HEK293 (cell line): ENCODE data around the gene GBA2.

ENCODE experiments used
- KLF9 ChIP-seq: fragments of 450-650 bp; formaldehyde crosslinking; IDR thresholded peaks from 2 replicates; pipeline ENCODE4 v1.5.1; 2016; ENCODE audit warnings: missing biosample characterization, missing genetic modification characterization, low read depth
- TRIM28 ChIP-seq: IDR thresholded peaks from 2 replicates; pipeline ENCODE4 v1.6.1; 2011; ENCODE audit warnings: low read length, control low read depth, borderline replicate concordance
- ZNF274 ChIP-seq, 2 experiments: fragments of 200-500 bp in 1 of 2; fragments of 450-650 bp in 1 of 2; sonication (Bioruptor generic) in 1 of 2; formaldehyde crosslinking in 1 of 2; IDR thresholded peaks; 2 replicates each; pipeline versions ENCODE4 v1.5.1 to v1.6.1; 2014 to 2016; ENCODE audit warnings: borderline replicate concordance in 1 of 2, inconsistent platforms in 1 of 2, low read length in 1 of 2, missing biosample characterization in 1 of 2, missing genetic modification characterization in 1 of 2
- ZNF341 ChIP-seq: fragments of 450-650 bp; formaldehyde crosslinking; IDR thresholded peaks from 2 replicates; pipeline ENCODE4; 2016; ENCODE audit warnings: low read depth, missing biosample characterization, missing genetic modification characterization
- ZNF350 ChIP-seq: fragments of 450-650 bp; formaldehyde crosslinking; IDR thresholded peaks from 2 replicates; pipeline ENCODE4 v1.5.0; 2017; ENCODE audit warnings: missing biosample characterization, mild to moderate bottlenecking, missing genetic modification characterization
- ZNF549 ChIP-seq: fragments of 450-650 bp; IDR thresholded peaks from 2 replicates; pipeline ENCODE4 v1.5.1; 2018; ENCODE audit warnings: missing biosample characterization, missing genetic modification characterization, mild to moderate bottlenecking, inconsistent platforms, moderate library complexity
- ZSCAN16 ChIP-seq: fragments of 450-650 bp; formaldehyde crosslinking; IDR thresholded peaks from 2 replicates; pipeline ENCODE4 v1.5.1; 2016; ENCODE audit warnings: missing biosample characterization, missing genetic modification characterization
- TF ChIP-seq, protein P1 (sequence below): fragments of 450-650 bp; formaldehyde crosslinking; IDR thresholded peaks from 2 replicates; pipeline ENCODE4 v1.5.1; 2016; ENCODE audit warnings: missing biosample characterization, missing genetic modification characterization
- TF ChIP-seq, protein P2 (sequence below): fragments of 450-650 bp; IDR thresholded peaks from 2 replicates; pipeline ENCODE4 v1.5.1; 2018; ENCODE audit warnings: missing biosample characterization, mild to moderate bottlenecking, missing genetic modification characterization

GRCh38 chr9:35710818-35711500, 38.1 kb downstream of the GBA2 start:
- TF ChIP-seq, protein P1, sequence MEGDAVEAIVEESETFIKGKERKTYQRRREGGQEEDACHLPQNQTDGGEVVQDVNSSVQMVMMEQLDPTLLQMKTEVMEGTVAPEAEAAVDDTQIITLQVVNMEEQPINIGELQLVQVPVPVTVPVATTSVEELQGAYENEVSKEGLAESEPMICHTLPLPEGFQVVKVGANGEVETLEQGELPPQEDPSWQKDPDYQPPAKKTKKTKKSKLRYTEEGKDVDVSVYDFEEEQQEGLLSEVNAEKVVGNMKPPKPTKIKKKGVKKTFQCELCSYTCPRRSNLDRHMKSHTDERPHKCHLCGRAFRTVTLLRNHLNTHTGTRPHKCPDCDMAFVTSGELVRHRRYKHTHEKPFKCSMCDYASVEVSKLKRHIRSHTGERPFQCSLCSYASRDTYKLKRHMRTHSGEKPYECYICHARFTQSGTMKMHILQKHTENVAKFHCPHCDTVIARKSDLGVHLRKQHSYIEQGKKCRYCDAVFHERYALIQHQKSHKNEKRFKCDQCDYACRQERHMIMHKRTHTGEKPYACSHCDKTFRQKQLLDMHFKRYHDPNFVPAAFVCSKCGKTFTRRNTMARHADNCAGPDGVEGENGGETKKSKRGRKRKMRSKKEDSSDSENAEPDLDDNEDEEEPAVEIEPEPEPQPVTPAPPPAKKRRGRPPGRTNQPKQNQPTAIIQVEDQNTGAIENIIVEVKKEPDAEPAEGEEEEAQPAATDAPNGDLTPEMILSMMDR, result no peak
- no peak for TF ChIP-seq ZNF341 (tag by site-specific recombination)
- TF ChIP-seq ZSCAN16 (tag by site-specific recombination), result no peak
- TF ChIP-seq, protein P2, sequence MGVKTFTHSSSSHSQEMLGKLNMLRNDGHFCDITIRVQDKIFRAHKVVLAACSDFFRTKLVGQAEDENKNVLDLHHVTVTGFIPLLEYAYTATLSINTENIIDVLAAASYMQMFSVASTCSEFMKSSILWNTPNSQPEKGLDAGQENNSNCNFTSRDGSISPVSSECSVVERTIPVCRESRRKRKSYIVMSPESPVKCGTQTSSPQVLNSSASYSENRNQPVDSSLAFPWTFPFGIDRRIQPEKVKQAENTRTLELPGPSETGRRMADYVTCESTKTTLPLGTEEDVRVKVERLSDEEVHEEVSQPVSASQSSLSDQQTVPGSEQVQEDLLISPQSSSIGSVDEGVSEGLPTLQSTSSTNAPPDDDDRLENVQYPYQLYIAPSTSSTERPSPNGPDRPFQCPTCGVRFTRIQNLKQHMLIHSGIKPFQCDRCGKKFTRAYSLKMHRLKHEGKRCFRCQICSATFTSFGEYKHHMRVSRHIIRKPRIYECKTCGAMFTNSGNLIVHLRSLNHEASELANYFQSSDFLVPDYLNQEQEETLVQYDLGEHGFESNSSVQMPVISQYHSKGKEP (tag by site-specific recombination), result no peak
- no peak for TF ChIP-seq ZNF549 (tag by site-specific recombination)
- TF ChIP-seq KLF9 (tag by site-specific recombination), result no peak
- TF ChIP-seq ZNF274 (IDR thresholded peaks at IDR 0.05; ENCODE audit: low read length), result no peak
- no peak for TF ChIP-seq ZNF274 (tag by site-specific recombination; IDR thresholded peaks at IDR 0.05; ENCODE audit: borderline replicate concordance)
- no peak for TF ChIP-seq TRIM28
- TF ChIP-seq ZNF350, result no peak
